ENCODE results near the gene TEKT3. TPM values are rescaled to one million over a fixed set of nuclear protein-coding genes. Genes with fewer than 3 reads are reported as not detected.
A peak's percentile ranks its signal among the peaks of the same experiment; 100 is the strongest.

The TEKT3 gene
- under 1 TPM in 2 of 3 donors, not detected in 1; 0.60 to 0.69 TPM for total RNA-seq
- long read RNA-seq, donor 1: 0 reads
- long read RNA-seq, donor 2: 0 reads

- intact Hi-C loops (cut with DNase I, micrococcal nuclease): no loop called here
- Histone ChIP-seq H3K9me3 (no peaks in the 10 kb centered on the region), H3K36me3 (ENCODE audit: low read depth) (no peaks in the 10 kb centered on the region), H3K4me3 (no peak within 1 kb of the TSS), H3K4me1 (ENCODE audit: low read depth) (no peaks in the 10 kb centered on the region)
- TF ChIP-seq CTCF (IDR thresholded peaks at IDR 0.05): no peak
- ATAC-seq (peak; percentile 99), DNase-seq (peak; percentile 88 to 93 (median 91))
These were observed at the start of gene TEKT3 for GRCh38 chr17:15341385-15341849. Gene TEKT3, minus strand, starts transcription at chr17:15341597. Its CDS starts 10,012 bp downstream, at chr17:15331585.

- intact Hi-C loops (cut with DNase I, micrococcal nuclease): no loop called here
- DNase-seq (no peak), ATAC-seq (no peak)
- H3K36me3 ChIP-seq (ENCODE audit: low read depth): no peaks in the 10 kb centered on the region
- no peaks in the 10 kb centered on the region for H3K9me3 ChIP-seq
- no peak for TF ChIP-seq CTCF (IDR thresholded peaks at IDR 0.05)
- no peaks in the 10 kb centered on the region for H3K4me1 ChIP-seq (ENCODE audit: low read depth)
- no peak overlapping the region for H3K4me3 ChIP-seq
These were observed 47.1 kb upstream of the TEKT3 start for GRCh38 chr17:15388356-15389041.

- no peak for TF ChIP-seq CTCF (IDR thresholded peaks at IDR 0.05)
- no peaks in the 10 kb centered on the region for H3K36me3 ChIP-seq (ENCODE audit: low read depth)
- no peaks in the 10 kb centered on the region for H3K9me3 ChIP-seq
- H3K4me3 ChIP-seq: no peak overlapping the region
- intact Hi-C loops (cut with DNase I, micrococcal nuclease): no loop called here
- ATAC-seq (no peak), DNase-seq (no peak)
- H3K4me1 ChIP-seq (ENCODE audit: low read depth): no peaks in the 10 kb centered on the region
These were observed 44.7 kb upstream of the TEKT3 start for GRCh38 chr17:15386083-15386482.

GRCh38 chr17:15385305-15385704, 43.9 kb upstream of the TEKT3 start:
- Histone ChIP-seq H3K4me3 (no peak overlapping the region), H3K4me1 (ENCODE audit: low read depth) (no peaks in the 10 kb centered on the region), H3K36me3 (ENCODE audit: low read depth) (no peaks in the 10 kb centered on the region), H3K9me3 (no peaks in the 10 kb centered on the region)
- DNase-seq: no peak
- intact Hi-C loops (cut with DNase I, micrococcal nuclease): no loop called here
- TF ChIP-seq CTCF (IDR thresholded peaks at IDR 0.05): no peak
- no peak for ATAC-seq

GRCh38 chr17:15384142-15384787, 42.9 kb upstream of the TEKT3 start:
- no peak for TF ChIP-seq CTCF (IDR thresholded peaks at IDR 0.05)
- no peak for ATAC-seq

More at GRCh38 chr17:15384142-15384787, 42.9 kb upstream of the TEKT3 start:
- H3K4me3 ChIP-seq: no peak overlapping the region
- H3K9me3 ChIP-seq: no peaks in the 10 kb centered on the region
- H3K4me1 ChIP-seq (ENCODE audit: low read depth): no peaks in the 10 kb centered on the region
- peak in 2 of 3 donors; percentile 44 to 48 for DNase-seq
- no peaks in the 10 kb centered on the region for H3K36me3 ChIP-seq (ENCODE audit: low read depth)
- intact Hi-C loops (cut with DNase I, micrococcal nuclease): no loop called here

Data from mucosa of descending colon (tissue), 3 donors.